Epithelial cell of esophagus (primary cell): ENCODE measurements around the gene PRRT3.
"Not testable (repeated sequence)": the region's sequence is repeated elsewhere in the genome, so short reads cannot be mapped to it uniquely, and the experiment has no call there.

Source experiments
- DNase-seq: peaks from one replicate; pipeline ENCODE4 v3.0.0; 2010; ENCODE audit warnings: low read depth
- H3K4me3 ChIP-seq: 2 replicates; pipeline ENCODE4 v1.5.1; 2011; ENCODE audit warnings: mild to moderate bottlenecking, low read length, control low read depth
- CTCF ChIP-seq: IDR thresholded peaks from 2 replicates; pipeline ENCODE4 v1.5.1; 2011; ENCODE audit warnings: low read depth, mild to moderate bottlenecking, low read length, control low read depth, inconsistent platforms; ENCODE audit not compliant: insufficient read depth; ENCODE audit errors: missing control alignments

PRRT3 gene

GRCh38 chr3:9942164-9942563 lies 10.0 kb downstream of the PRRT3 start:
- H3K4me3 ChIP-seq = no peak overlapping the region
- no peak for DNase-seq
- TF ChIP-seq CTCF = no peak

GRCh38 chr3:9940746-9941145 lies 11.5 kb downstream of the PRRT3 start:
- DNase-seq = no peak
- no peak overlapping the region for H3K4me3 ChIP-seq
- no peak for TF ChIP-seq CTCF

- DNase-seq, H3K4me3 ChIP-seq: not testable (repeated sequence)
Observed at GRCh38 chr3:9939906-9940305, 12.3 kb downstream of the PRRT3 start.

GRCh38 chr3:9938966-9939365 lies 13.2 kb downstream of the PRRT3 start:
- H3K4me3 ChIP-seq = no peak overlapping the region
- no peak for TF ChIP-seq CTCF
- DNase-seq = no peak

- TF ChIP-seq CTCF = no peak
- DNase-seq = no peak
- no peak overlapping the region for H3K4me3 ChIP-seq
Observed at GRCh38 chr3:9937486-9938238, 14.5 kb downstream of the PRRT3 start.

- DNase-seq = no peak
- no peak for TF ChIP-seq CTCF
- no peak overlapping the region for H3K4me3 ChIP-seq
Observed at GRCh38 chr3:9935966-9936510, 16.2 kb downstream of the PRRT3 start.

- no peak overlapping the region for H3K4me3 ChIP-seq
- no peak for DNase-seq
- no peak for TF ChIP-seq CTCF
Observed at GRCh38 chr3:9934993-9935392, 17.2 kb downstream of the PRRT3 start.

GRCh38 chr3:9934235-9934621 lies 18.0 kb downstream of the PRRT3 start:
- TF ChIP-seq CTCF = peak; percentile 19
- peak overlapping the region; percentile 83 for H3K4me3 ChIP-seq
- DNase-seq = no peak
